ENCODE data around the gene IGFBP2.

IGFBP2 gene

DNA sequence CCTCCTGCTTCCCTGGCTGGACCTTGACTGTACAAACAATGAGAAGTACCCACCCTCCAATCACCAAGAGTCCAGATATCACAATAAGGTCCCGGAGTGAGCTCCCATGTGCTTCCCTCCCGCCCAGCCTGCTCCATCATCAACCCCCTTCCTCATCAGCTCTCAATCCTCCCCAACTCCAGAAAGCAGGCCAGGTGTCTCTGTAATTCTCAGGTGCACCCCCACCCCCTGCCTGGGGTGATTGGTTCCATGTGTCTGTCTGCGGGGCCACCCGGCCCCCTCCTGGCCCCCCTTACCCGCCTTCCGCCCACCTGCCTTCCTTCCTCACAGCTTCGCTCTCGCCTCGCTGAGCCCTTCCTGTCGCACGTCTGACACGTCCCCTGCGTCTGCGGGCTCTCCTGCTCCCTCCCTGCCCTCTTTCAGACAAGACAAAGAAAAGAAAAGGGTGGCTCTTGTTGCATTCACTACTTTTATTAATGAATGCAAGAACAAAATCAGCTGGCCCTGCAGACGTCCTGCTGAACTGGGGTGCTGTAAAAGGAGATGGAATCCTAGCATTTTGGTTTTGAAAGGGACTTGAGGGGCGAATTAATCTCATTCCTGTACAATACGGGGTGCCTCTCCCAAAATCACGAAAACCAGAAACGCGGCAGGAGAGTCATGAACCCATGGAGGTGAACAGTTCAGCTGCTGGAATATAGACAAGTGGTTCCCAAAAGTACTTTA, 26.5 kb upstream of the IGFBP2 start:
- TF ChIP-seq, protein P1, sequence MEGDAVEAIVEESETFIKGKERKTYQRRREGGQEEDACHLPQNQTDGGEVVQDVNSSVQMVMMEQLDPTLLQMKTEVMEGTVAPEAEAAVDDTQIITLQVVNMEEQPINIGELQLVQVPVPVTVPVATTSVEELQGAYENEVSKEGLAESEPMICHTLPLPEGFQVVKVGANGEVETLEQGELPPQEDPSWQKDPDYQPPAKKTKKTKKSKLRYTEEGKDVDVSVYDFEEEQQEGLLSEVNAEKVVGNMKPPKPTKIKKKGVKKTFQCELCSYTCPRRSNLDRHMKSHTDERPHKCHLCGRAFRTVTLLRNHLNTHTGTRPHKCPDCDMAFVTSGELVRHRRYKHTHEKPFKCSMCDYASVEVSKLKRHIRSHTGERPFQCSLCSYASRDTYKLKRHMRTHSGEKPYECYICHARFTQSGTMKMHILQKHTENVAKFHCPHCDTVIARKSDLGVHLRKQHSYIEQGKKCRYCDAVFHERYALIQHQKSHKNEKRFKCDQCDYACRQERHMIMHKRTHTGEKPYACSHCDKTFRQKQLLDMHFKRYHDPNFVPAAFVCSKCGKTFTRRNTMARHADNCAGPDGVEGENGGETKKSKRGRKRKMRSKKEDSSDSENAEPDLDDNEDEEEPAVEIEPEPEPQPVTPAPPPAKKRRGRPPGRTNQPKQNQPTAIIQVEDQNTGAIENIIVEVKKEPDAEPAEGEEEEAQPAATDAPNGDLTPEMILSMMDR (IDR thresholded peaks at IDR 0.05; ENCODE audit: low read depth, low read length) = no peak
- TF ChIP-seq EZH2phosphoT487 (IDR thresholded peaks at IDR 0.05; ENCODE audit: low read depth) = no peak
- Histone ChIP-seq H3K79me2 (ENCODE audit: low read length) (no peaks in the 10 kb centered on the region), H2AFZ (ENCODE audit: low read depth, low read length) (0 out of 2 replicates have a peak overlapping the region, but pooled peaks have one; percentile 39), H3K9me3 (ENCODE audit: insufficient read depth, low read length) (no peaks in the 10 kb centered on the region), H4K20me1 (ENCODE audit: insufficient read depth, low read length) (no peaks in the 10 kb centered on the region), H3K4me3 (ENCODE audit: low read length) (peak overlapping the region; percentile 63), H3K4me1 (ENCODE audit: low read length) (peaks cover 15% of the 10 kb centered on the region), H3K27ac (ENCODE audit: low read length) (peak overlapping the region; percentile 32), H3K27me3 (ENCODE audit: low read depth, low read length) (no peaks in the 10 kb centered on the region), H3K36me3 (replicated peaks; ENCODE audit: low read depth, low read length) (no peaks in the 10 kb centered on the region), H3K9ac (ENCODE audit: low read length) (no peak overlapping the region), H3K4me2 (ENCODE audit: low read length) (peak overlapping the region; percentile 57)

DNA sequence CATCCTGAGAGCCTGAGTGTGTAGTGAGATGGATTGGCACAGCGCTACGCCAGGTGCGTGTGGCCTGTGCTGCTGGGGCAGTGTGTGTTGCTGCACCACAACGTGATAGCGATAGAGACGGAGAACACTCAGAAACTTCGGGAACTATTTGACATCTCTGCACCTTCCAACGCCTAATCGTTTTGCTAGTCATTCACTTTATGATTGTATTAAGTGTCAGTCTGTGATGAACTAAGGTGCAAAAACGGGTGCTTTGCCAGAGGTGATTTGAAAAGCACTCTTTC, 26.0 kb upstream of the IGFBP2 start:
- TF ChIP-seq, protein P1 (IDR thresholded peaks at IDR 0.05; ENCODE audit: low read depth, low read length) = no peak
- no peak overlapping the region for H3K4me3 ChIP-seq (ENCODE audit: low read length)
- no peaks in the 10 kb centered on the region for H3K27me3 ChIP-seq (ENCODE audit: low read depth, low read length)
- H3K36me3 ChIP-seq (replicated peaks; ENCODE audit: low read depth, low read length) = no peaks in the 10 kb centered on the region
- no peaks in the 10 kb centered on the region for H3K79me2 ChIP-seq (ENCODE audit: low read length)
- H2AFZ ChIP-seq (ENCODE audit: low read depth, low read length) = no peak overlapping the region
- H3K27ac ChIP-seq (ENCODE audit: low read length) = no peak overlapping the region; the same call in 1 of the 2 replicates
- no peaks in the 10 kb centered on the region for H4K20me1 ChIP-seq (ENCODE audit: insufficient read depth, low read length)
- no peak overlapping the region for H3K9ac ChIP-seq (ENCODE audit: low read length)
- H3K4me1 ChIP-seq (ENCODE audit: low read length) = peaks cover 15% of the 10 kb centered on the region
- H3K9me3 ChIP-seq (ENCODE audit: insufficient read depth, low read length) = no peaks in the 10 kb centered on the region
- H3K4me2 ChIP-seq (ENCODE audit: low read length) = no peak overlapping the region

GRCh38 chr2:216608525-216608924, 24.7 kb upstream of the IGFBP2 start:
- Histone ChIP-seq H3K4me2 (ENCODE audit: low read length) (no peak overlapping the region), H3K4me3 (ENCODE audit: low read length) (no peak overlapping the region), H3K9ac (ENCODE audit: low read length) (no peak overlapping the region), H3K9me3 (ENCODE audit: insufficient read depth, low read length) (no peaks in the 10 kb centered on the region), H2AFZ (ENCODE audit: low read depth, low read length) (no peak overlapping the region), H3K27ac (ENCODE audit: low read length) (no peak overlapping the region), H4K20me1 (ENCODE audit: insufficient read depth, low read length) (no peaks in the 10 kb centered on the region), H3K36me3 (replicated peaks; ENCODE audit: low read depth, low read length) (no peaks in the 10 kb centered on the region), H3K27me3 (ENCODE audit: low read depth, low read length) (no peaks in the 10 kb centered on the region), H3K79me2 (ENCODE audit: low read length) (no peaks in the 10 kb centered on the region), H3K4me1 (ENCODE audit: low read length) (peaks cover 15% of the 10 kb centered on the region)
- TF ChIP-seq, protein P1 (IDR thresholded peaks at IDR 0.05; ENCODE audit: low read depth, low read length) = no peak
- no peak for TF ChIP-seq EZH2phosphoT487 (IDR thresholded peaks at IDR 0.05; ENCODE audit: low read depth)

DNA sequence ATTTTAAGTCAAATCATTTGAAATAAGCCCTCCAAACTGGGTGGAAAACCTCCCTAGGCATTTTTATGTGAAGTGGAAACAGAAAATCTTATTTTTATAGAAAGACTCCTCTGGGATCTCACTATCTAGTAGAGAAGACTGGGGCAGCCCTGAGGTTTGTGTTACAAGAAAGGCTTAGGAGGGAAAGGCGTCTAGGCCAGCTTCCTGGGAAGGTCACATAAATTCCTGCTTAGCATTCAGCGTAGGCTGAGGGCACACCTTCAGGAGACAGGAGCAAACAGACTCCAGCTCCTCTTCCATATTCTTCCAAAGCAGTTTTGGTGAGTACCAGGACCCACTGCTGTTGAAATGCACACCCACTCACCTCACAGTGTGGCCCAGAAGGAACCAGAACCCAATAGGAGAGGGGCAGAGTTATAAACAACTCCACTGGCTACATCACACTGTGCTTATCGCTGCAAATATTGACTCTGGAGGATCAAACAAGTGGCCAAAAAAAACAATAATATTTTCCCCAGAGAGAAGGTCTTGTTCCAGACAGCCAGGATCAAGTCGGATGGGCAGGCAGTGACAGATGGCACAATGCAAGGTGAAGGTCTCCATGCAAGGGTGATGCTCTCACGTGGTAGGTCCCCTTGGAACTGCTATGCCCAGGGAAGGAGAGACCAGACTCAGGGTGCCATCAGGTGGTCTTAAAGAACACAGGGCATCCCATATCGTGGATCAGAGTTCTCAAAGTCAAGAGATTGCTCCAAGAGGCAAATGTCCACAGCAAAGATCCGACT, 17.7 kb upstream of the IGFBP2 start:
- H3K4me2 ChIP-seq (ENCODE audit: low read length) = no peak overlapping the region
- TF ChIP-seq, protein P1 (IDR thresholded peaks at IDR 0.05; ENCODE audit: low read depth, low read length) = no peak
- no peak for TF ChIP-seq EZH2phosphoT487 (IDR thresholded peaks at IDR 0.05; ENCODE audit: low read depth)
- no peak overlapping the region for H3K9ac ChIP-seq (ENCODE audit: low read length)

More for the DNA sequence above, 17.7 kb upstream of the IGFBP2 start:
- H3K4me3 ChIP-seq (ENCODE audit: low read length) = no peak overlapping the region
- no peaks in the 10 kb centered on the region for H4K20me1 ChIP-seq (ENCODE audit: insufficient read depth, low read length)
- H2AFZ ChIP-seq (ENCODE audit: low read depth, low read length) = no peak overlapping the region
- H3K9me3 ChIP-seq (ENCODE audit: insufficient read depth, low read length) = no peaks in the 10 kb centered on the region
- no peak overlapping the region for H3K27ac ChIP-seq (ENCODE audit: low read length)
- H3K4me1 ChIP-seq (ENCODE audit: low read length) = no peaks in the 10 kb centered on the region
- no peaks in the 10 kb centered on the region for H3K79me2 ChIP-seq (ENCODE audit: low read length)
- no peaks in the 10 kb centered on the region for H3K36me3 ChIP-seq (replicated peaks; ENCODE audit: low read depth, low read length)
- no peaks in the 10 kb centered on the region for H3K27me3 ChIP-seq (ENCODE audit: low read depth, low read length)
